Measurements from ENCODE around the gene PEX7.

GRCh38 chr6:136783021-136783420, 39.4 kb upstream of the PEX7 start:
- no peak for TF ChIP-seq CTCF (IDR thresholded peaks at IDR 0.05; ENCODE audit: low read depth, low read length, poor library complexity, severe bottlenecking)
- TF ChIP-seq EZH2phosphoT487 (IDR thresholded peaks at IDR 0.05; ENCODE audit: borderline replicate concordance, low read length), result no peak
